GM19099 (cell line): Measurements from ENCODE around the gene SP6.

Source experiments
- POLR2A ChIP-seq: IDR thresholded peaks from 3 replicates; pipeline ENCODE4 v1.6.1; 2011; ENCODE audit warnings: low read depth; ENCODE audit not compliant: insufficient read length; ENCODE audit errors: extremely low read depth

Gene SP6

DNA sequence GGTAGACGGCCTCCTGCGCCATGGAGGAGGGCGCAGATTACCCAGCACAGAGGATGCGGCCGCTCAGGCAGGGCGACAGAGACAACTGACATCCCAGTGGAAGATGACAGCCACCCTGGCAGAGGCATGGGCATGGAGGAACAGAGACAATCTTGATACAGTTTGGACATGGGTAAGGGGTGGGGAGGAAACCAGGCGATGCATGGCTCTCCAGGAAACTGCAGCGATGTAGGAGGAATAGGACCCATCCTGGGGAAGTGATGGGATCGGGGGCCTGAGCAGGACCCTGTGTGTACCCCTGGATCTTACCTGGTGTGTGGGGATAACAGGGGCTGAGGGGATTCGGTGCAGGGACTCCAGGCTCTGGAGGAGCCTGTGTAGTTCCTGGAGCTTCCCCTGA lies 34.0 kb downstream of the SP6 start:
- no peak for TF ChIP-seq POLR2A

DNA sequence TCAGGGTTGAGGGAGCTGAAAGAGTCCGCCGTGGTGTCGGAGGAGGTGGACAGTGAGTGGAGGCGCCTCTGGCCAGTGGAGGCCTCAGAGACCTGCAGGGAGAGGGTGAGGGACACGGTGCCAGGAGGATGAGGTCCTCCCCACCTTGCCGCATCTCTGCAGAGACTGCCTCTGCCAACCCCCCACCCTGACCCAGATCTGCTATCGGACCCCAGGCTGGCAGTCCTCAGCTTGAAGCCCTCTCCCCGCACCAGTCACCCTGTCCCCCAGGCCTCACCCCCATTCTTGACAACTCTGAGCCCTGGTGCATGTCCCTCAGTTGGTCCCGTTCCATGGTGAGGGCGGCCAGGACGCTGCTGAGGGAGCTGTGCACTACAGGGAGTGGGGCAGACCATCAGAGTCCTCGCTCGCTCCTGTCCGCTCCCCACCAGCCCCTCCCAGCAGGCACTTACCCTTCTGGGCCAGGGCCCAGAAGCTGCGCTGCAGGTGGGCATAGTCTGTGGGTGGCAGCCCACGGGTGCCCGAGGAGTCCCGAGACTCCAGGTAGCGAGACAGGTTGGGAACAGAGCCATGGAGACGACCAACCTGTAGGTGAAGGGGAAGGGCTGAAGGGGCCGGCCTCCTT lies 34.7 kb downstream of the SP6 start:
- TF ChIP-seq POLR2A: no peak

DNA sequence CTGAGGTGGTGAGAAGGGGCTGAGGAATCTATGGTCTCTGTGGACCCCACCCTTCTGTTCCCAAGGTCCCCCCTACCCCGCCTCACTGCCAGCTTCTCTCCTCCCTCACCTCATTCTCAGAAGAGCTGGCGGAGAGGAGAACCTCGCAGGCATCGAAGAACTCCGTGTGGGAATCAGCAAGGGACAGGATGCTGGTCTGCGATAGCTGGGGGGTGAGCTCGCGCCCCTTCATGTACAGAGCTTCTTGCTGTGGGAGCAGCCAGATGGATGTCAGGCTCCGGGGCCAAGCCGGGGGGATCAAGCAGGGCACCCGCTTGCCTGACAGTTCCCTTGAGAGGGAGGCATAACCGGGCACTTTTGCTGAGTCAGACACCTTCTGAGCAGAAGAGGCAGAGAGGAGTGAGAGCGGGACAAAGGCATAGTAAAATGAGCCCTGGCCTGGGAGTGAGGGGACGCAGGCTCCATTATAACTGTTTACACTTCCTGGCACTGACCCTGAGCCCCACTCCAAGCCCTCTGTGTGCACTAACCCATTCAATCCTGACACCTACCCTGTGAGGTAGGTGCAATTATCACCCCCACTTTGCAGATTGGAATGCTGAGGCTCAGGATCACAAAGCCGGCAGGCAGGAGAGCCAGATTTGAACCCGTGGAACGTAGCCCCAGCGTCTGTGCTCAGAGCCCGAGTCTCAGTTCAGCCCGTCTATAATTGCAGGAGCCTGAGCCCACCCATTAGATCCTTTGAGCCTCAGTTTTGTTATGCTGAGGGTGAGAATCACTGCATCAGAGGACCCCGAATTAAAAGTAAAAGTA lies 35.7 kb downstream of the SP6 start:
- no peak for TF ChIP-seq POLR2A

DNA sequence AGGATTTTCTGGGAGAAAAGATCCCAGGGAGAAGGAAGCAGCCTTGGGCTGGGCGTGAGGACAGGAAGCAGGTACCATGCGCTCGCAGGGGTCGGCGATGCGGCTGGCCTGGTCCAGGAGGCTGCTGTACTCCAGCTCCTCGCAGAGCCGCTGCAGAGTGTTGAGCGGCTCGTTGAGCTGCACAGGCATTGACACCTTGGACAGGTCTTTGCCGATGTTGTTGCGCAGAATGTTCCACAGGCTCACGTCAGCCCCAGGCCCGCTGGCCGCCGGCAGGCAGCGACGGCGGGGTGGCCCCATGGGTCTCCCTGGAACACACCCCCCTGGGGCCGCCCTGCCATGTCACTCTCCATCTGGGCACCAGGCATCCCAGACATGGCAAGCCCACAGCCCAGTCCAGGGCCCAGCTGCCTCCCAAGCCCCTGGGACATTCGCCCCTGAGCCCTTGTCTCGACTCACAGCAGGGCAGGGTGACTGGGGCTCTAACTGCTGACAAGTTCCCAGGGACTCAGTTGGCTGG lies 37.4 kb downstream of the SP6 start:
- no peak for TF ChIP-seq POLR2A

DNA sequence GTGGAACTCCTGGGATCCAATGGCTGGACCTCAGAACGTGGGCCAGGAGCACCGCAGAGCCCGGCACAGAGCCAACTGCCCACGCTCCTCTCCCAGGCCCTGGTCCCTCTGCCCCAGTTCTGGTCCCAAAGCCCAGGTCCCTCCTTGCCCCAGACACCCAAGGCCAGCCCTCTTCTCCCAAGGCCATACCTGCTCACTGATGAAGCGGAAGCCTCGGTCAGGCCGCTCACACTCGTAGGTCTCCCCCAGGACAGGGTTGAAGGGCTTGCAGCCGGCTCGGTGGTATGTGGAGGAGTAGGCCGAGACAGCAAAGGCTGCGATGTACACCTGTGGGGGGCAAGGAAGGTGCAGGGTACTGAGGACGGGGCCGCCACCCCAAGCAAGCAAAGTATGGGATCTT lies 37.9 kb downstream of the SP6 start:
- no peak for TF ChIP-seq POLR2A

DNA sequence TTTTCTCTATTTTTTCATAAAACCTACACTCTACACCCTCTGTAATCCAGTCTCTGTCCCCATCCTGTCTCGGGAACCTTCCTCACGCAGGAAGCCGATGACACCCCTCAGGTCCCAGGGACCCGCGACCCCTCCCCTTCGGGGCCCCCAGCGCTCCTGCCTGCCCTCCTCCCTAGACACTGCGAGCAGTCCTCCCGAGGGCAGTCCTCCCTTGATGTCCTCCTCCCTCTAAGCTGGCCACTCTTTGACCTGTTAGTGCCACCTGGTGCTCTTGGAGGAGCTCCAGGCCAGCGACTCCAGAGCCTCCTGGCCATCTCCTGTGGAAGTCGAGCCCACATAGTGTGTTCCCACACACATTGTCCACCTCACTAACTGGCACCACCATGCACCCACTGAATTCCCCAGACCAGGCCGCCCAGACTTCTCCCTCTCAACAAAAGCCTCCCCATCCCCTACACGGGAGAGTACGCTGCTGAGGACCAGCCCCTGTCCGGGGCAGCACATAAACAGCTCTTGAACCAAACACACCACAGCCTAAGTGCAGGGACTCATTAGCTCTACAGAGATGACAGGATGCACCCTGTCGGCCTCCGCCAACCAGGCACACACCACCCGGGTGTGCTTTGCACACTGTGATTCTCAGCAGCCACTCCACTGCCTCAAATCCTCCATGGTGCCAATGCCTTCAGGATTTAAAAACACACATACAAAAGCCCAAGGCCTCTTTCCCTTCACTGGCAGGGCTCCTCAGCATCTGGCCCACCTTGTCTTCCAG lies 38.6 kb downstream of the SP6 start:
- no peak for TF ChIP-seq POLR2A

DNA sequence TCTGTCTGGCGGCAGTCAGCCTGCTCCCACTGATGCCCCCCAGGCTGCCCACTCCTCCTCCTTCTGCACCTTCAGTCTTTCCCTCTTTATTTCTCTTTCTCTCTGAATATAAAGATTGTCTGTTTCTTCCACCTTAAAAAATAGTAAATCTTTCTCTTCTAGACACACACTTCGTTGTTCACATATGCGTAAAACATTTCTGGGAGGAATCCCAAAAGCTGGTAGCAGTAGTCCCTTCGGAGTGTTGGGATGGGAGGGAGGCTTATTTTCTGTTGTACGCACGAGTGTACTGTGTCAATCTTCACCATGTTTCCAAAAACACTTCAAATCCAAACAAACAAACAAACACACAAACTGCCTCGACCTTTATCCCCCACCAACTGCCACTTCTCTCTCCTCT lies 39.3 kb downstream of the SP6 start:
- TF ChIP-seq POLR2A: no peak

DNA sequence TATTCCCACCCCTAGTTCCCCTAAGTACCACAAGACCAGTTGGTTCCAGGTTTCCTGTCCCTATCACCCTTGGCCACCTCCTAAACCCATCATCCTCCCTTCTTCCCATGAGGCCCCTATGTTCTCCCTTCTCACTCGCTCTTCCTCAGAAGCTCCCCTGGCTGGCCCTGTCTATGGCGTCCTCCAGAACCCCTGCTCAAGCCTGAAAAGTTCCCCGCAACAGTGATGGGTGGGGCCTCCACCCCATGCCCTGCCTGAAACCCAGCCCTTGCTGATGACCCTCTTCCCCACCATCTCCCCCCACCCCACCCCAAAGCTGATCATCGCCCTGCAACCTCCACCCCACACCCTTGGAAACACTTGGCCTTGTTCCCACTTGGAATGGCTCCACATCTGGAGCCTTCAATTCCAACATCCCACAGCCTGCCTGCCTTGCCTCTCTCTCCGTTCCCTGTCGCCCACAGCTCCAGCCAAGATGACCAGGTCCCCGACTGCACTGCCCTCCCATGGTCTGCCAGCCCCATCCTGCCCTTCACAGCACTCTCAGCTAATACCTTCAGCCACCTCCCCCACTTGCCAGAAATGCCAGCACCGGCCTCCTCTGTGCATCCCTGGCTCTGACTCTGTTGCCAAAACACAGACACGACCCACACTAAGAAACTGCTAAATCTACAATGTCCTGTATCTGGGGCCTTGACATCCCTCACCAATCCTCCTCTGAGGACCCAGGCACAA lies 39.9 kb downstream of the SP6 start:
- no peak for TF ChIP-seq POLR2A

DNA sequence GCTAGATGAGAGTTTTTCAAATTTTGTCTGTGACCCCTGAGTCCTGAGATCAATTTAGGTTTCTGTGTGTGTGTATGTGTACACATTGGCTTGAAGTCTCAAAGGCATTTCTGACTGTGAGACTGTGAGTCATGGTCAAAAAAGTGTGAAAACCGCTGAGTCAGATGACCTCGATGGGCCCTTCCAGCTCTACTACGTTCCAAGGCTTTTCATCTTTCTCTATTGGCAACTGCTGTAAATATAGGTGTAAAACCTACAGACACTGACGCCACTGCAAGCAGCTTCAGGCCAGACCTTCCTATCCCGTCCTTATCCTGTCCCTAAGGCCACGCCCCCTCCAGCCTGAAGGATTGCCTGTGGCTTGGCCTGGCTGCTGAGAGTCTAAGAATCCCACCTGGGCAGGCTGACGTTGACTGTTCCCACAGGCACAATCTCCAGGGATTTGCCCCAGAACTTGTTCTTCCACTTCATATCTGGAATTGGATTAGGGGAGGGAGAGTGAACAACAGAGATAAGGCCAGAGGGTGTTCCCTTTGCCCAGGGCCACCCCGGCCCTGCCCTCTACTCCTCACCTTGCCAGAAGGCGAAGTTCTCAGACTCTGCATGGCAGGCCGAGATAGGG lies 40.7 kb downstream of the SP6 start:
- TF ChIP-seq POLR2A: no peak

DNA sequence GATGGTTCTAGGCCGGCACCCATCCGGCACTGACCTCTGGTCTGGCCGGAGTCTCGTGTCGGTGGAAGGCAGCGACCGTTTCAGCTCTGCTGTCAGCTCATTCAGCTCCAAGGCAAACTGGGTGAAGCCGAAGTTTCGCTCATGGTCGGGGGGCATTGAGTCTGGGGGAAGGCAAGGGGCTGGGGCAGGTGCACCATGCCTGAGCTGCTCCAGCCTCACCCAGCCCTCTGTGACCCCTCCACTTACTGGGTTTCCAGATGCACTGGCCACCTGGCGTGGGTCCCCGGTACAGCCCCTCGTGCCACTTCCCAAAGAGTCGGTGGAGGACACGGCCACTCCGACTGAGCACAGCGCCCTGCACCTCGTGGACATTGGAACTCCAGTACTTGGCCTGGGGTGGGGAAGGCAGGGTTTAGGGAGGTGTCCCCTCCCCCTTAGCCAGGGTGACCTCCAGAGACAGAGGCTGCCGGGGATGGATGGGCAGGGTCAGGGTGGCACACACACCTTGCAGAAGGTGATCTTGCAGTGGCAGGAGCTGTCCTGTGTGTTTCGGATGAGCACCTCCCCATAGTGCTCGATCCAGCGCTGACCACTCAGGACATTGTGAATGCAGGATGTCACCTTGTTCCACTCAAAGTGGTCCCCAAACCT lies 42.0 kb downstream of the SP6 start:
- no peak for TF ChIP-seq POLR2A

DNA sequence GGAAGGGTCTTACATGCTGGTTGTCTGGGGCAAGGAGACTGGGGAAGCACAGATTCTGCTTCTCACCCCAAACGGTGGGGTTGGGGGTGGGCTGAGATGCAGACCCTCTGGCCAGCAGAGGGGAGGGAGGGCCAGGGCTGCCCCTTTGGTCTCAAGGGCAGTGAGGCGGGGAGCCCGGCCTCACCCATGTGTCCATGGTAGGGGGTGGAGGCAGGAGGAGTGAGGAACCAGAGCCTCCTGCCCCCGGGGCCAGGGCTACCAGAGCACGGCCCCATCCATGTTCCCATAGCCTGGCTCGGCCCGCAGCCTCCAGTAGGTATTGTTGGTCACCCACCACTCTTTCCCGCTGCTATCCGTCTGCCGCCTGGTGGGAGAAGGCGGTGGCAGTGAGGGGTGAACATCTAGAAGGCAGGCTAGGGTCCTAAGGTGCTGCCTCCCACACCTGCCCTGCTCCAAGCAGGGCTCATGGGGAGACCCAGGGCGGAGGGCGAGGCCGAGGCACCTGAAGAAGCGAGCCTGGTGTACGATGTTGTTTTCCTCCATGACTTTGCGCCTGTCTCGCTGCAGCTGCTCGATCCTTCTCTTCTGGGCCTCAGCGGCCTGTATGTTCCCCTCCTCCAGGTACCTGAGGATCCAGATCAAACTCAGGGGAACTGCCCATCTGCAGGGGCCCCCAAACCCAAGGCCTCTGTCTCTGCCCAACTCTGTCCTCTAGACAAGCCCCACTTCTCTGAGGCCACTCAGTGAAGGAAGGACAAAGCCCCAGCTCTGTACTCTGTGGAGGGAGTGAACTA lies 42.7 kb downstream of the SP6 start:
- TF ChIP-seq POLR2A: no peak

DNA sequence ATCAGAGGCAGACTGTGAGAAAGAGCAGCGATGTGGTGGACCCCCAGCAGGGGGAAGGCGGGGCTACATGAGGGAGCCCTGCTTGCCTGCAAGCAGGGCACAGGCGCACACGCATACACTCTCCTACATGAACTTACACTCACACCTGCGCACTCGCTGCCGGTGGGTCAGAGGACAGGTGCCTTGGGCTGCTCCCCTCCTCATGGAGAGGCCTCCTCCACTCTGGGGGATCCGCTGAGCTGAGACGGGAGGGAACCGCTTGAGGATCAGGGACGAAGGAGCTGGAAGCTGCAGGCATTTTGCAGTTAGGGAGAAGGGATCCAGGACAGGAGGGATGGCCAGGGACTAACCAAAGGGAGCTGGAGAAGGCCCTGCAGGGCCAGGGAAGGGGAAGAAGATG lies 43.5 kb downstream of the SP6 start:
- TF ChIP-seq POLR2A: no peak

DNA sequence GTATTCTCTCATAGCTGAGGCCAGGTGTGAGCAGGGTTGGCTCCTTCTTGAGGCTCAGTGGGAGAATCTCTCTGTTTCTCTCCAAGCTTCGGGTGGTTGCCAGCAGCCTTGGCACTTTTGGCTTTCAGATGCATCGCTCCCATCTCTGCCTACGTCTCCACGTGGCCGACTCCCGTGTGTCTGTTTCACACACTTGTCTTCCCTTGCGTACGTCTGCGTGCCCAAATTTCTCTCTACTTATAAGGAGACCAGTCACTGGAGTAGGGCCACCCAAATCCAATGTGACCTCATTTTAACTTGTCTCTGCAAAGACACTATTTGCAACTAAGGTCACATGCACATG lies 44.1 kb downstream of the SP6 start:
- TF ChIP-seq POLR2A: no peak
